WI38 (cell line): ENCODE data around the gene PPIF.
"Not testable (repeated sequence)": the region's sequence is repeated elsewhere in the genome, so short reads cannot be mapped to it uniquely, and the experiment has no call there.

Source experiments
- H3K4me3 ChIP-seq: 2 replicates; pipeline ENCODE4 v1.5.1; 2011; ENCODE audit warnings: low read depth, mild to moderate bottlenecking, control low read depth, low read length
- CTCF ChIP-seq: IDR thresholded peaks from 2 replicates; pipeline ENCODE4 v1.5.1; 2012; ENCODE audit warnings: low read depth, mild to moderate bottlenecking, control low read depth, low read length

PPIF gene

GRCh38 chr10:79333513-79333912 lies 13.8 kb upstream of the PPIF start:
- no peak overlapping the region for H3K4me3 ChIP-seq

DNA sequence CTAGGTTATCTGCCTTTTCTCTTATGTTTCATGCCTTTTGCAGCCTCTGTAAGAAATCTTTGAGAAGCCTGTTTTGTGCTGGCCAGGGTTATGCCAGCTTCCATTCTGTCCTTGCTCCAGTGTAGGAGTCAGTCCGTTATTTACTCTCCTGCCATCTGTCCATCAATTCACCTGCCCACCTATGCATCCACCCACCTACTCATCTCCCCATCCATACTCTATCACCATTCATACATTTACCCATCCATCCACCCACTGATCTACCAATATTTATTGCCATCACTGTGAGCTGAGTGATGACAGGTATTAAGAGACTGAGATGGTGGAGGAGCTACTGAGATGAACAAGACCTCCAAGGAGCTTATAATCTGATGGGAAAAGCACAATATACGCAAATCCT lies 12.7 kb upstream of the PPIF start:
- H3K4me3 ChIP-seq = no peak overlapping the region
- TF ChIP-seq CTCF = no peak

More at GRCh38 chr10:79333513-79333912, 13.8 kb upstream of the PPIF start:
- TF ChIP-seq CTCF = no peak

GRCh38 chr10:79335094-79335469 lies 12.2 kb upstream of the PPIF start:
- TF ChIP-seq CTCF = no peak
- H3K4me3 ChIP-seq = no peak overlapping the region

- no peak overlapping the region for H3K4me3 ChIP-seq
- TF ChIP-seq CTCF = no peak
Measured at GRCh38 chr10:79335470-79336235, 11.6 kb upstream of the PPIF start.

DNA sequence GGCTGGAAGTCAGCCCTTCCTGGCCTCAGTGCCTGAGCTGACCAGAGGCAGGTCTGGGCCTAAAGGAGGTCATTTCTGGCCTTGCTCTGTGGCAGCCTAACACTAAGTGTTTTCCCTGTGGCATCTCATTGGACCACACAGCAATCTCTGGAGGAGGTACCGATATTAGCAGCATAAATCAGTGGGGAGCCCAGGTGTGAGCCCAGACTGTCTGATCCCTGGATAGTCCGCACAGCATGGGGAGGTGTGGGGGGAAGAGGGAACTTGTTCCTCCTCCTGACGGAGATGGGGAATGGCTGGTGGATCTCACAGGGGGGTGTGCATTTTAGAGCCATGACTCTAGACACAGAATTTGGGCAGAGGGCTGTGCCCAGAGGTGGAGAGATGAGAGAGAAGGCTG lies 11.0 kb upstream of the PPIF start:
- TF ChIP-seq CTCF = no peak
- H3K4me3 ChIP-seq = no peak overlapping the region

GRCh38 chr10:79336739-79337138 lies 10.5 kb upstream of the PPIF start:
- TF ChIP-seq CTCF = no peak
- H3K4me3 ChIP-seq = no peak overlapping the region

DNA sequence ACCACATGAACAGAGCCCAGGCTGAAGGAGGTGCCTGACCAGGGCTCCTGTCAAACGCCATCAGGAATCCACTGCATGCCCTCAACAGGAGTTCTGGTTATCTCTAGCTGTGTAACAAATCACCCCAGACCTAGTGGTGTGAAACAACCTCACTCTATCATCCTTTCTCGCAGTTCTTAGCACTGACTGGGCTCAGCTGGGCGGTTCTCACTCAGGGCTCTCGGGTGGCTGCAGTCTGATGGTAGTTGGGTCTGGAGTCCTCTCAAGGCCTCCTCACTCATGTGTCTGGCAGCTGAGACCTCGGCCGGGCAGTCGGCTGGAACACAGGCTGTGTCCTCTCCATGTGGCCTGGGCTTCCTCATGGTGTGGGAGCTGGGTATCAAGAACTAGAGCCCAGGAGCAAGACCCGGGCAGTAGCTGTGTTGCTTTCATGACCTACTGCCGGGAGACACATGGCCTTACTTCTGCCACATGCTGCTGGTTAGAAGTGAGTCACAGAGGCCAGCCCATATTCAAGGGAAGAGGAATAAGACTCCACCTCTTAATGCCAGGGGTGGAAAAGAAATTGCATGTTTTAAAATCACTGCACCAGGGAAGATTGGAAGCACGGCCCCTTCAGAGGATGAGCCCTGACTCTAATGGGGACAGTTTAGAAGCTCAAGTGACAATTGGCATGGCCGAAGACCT lies 9.3 kb upstream of the PPIF start:
- not testable (repeated sequence) for H3K4me3 ChIP-seq

GRCh38 chr10:79339266-79339665 lies 8.0 kb upstream of the PPIF start:
- H3K4me3 ChIP-seq = no peak overlapping the region
- no peak for TF ChIP-seq CTCF
